Endodermal cell (in vitro differentiated cells): ENCODE measurements around the gene BMP4. TPM values are rescaled to one million over a fixed set of nuclear protein-coding genes. Genes with fewer than 3 reads are reported as not detected.

Experiments
- DNase-seq: peaks from one replicate; pipeline ENCODE4 v3.0.0-alpha.2; 2017
- H3K27ac ChIP-seq: 2 replicates; pipeline ENCODE4 v1.5.1; 2013; ENCODE audit warnings: mild to moderate bottlenecking, low read depth, low read length, moderate library complexity
- H3K27me3 ChIP-seq: 2 replicates; pipeline ENCODE4 v1.6.1; 2013; ENCODE audit warnings: mild to moderate bottlenecking, low read length, moderate library complexity; ENCODE audit not compliant: insufficient read depth, control insufficient read depth, poor library complexity, severe bottlenecking
- H3K36me3 ChIP-seq: 2 replicates; pipeline ENCODE4 v1.7.0; 2013; ENCODE audit warnings: mild to moderate bottlenecking, low read length, moderate library complexity; ENCODE audit not compliant: control insufficient read depth, insufficient read depth
- H3K4me1 ChIP-seq: one replicate; pipeline ENCODE4 v1.7.0; 2013; ENCODE audit warnings: low read length; ENCODE audit not compliant: control insufficient read depth, insufficient read depth
- H3K4me3 ChIP-seq: 2 replicates; pipeline ENCODE4 v1.5.1; 2013; ENCODE audit warnings: mild to moderate bottlenecking, low read length, moderate library complexity
- H3K9ac ChIP-seq: 2 replicates; pipeline ENCODE4 v1.6.1; 2013; ENCODE audit warnings: mild to moderate bottlenecking, low read length, moderate library complexity; ENCODE audit not compliant: poor library complexity, severe bottlenecking; ENCODE audit errors: extremely low read depth
- H3K9me3 ChIP-seq: 2 replicates; pipeline ENCODE4 v1.6.1; 2013; ENCODE audit warnings: mild to moderate bottlenecking, low read length, moderate library complexity; ENCODE audit not compliant: control insufficient read depth
- H3K27ac Mint-ChIP-seq: 2 replicates; pipeline ENCODE4 v1.8.0; 2020; ENCODE audit warnings: mixed read lengths
- H3K27me3 Mint-ChIP-seq: 2 replicates; pipeline ENCODE4 v1.8.0; 2021; ENCODE audit warnings: mild to moderate bottlenecking, mixed read lengths; ENCODE audit not compliant: insufficient read depth
- H3K36me3 Mint-ChIP-seq: 2 replicates; pipeline ENCODE4 v1.8.0; 2020; ENCODE audit warnings: low read depth, mixed read lengths
- H3K4me1 Mint-ChIP-seq: 2 replicates; pipeline ENCODE4 v1.8.0; 2020; ENCODE audit warnings: mixed read lengths
- H3K4me3 Mint-ChIP-seq: 2 replicates; pipeline ENCODE4 v1.8.0; 2020; ENCODE audit warnings: mild to moderate bottlenecking, moderate library complexity, mixed read lengths
- H3K9me3 Mint-ChIP-seq: 2 replicates; pipeline ENCODE4 v1.8.0; 2020; ENCODE audit warnings: mild to moderate bottlenecking, mixed read lengths
- WGBS, 2 experiments: methylation state at CpG; one replicate each; pipeline versions ENCODE4 v1.1.5 to v1.1.7; 2013; ENCODE audit warnings: missing lambda C conversion rate in 2 of 2, mixed read lengths in 1 of 2; ENCODE audit not compliant: insufficient coverage in 1 of 2, insufficient read length in 1 of 2; 5-methylcytosine and 5-hydroxymethylcytosine counted together
- total RNA-seq, 2 donors: library from RNA; stranded (reverse); fragmentation: NEBNext Ultra II Directional in 1 of 2; extraction: Animal tissue kit (Norgen Biotek cat#: 25700) in 1 of 2; gene quantifications; 2 replicates in 1 of 2; 3 replicates in 1 of 2; pipeline ENCODE4 v1.2.1, GENCODE V29; 2021
- TF ChIP-seq, protein P1 (sequence below): fragments of 200-600 bp; sonication (generic); conservative IDR thresholded peaks from 2 replicates; pipeline ENCODE4 v1.5.0; 2021; ENCODE audit warnings: antibody characterized with exemption, mild to moderate bottlenecking

BMP4 gene
- total RNA-seq, 2 donors from 2014 or later: 13.0 to 19.9 TPM

DNA sequence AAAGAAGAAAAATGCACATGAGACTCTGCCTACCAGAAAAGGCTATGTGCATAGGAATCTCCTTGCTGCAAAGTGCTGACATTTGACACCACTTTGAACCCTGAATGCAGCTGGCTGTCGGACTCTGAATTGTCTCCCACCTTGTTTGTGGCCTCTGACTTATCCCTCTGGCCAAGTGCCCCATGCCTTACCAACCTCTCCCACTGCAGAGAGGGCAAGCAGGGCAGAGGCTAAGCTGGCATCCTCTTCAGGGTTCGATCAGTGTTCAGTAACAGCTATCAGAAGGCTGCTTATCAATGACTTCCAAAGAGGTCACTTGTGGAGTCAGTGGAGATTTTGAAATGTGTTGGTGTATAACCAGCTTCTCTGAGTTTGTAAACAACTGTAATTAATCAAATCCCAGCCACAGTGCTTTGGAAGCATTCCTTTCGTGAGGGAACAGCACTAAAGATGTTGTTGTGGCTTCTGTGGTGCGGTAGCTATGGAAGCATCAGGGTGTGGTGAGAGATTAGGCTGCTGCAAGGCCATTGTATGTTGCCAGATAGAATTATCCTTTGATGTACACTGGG, 22.6 kb upstream of the BMP4 start:
- Mint-ChIP-seq H3K27ac (peak overlapping the region; percentile 58), H3K4me1 (peaks cover 30% of the 10 kb centered on the region), H3K4me3 (no peak overlapping the region), H3K27me3 (peaks cover 18% of the 10 kb centered on the region), H3K9me3 (peaks cover 9% of the 10 kb centered on the region), H3K36me3 (peaks cover under 1% of the 10 kb centered on the region)
- Histone ChIP-seq H3K4me1 (no peaks in the 10 kb centered on the region), H3K27ac (peak overlapping the region; percentile 3), H3K4me3 (no peak overlapping the region), H3K9me3 (peaks cover 4% of the 10 kb centered on the region), H3K36me3 (no peaks in the 10 kb centered on the region), H3K9ac (no peak overlapping the region), H3K27me3 (no peaks in the 10 kb centered on the region)
- TF ChIP-seq, protein P1, sequence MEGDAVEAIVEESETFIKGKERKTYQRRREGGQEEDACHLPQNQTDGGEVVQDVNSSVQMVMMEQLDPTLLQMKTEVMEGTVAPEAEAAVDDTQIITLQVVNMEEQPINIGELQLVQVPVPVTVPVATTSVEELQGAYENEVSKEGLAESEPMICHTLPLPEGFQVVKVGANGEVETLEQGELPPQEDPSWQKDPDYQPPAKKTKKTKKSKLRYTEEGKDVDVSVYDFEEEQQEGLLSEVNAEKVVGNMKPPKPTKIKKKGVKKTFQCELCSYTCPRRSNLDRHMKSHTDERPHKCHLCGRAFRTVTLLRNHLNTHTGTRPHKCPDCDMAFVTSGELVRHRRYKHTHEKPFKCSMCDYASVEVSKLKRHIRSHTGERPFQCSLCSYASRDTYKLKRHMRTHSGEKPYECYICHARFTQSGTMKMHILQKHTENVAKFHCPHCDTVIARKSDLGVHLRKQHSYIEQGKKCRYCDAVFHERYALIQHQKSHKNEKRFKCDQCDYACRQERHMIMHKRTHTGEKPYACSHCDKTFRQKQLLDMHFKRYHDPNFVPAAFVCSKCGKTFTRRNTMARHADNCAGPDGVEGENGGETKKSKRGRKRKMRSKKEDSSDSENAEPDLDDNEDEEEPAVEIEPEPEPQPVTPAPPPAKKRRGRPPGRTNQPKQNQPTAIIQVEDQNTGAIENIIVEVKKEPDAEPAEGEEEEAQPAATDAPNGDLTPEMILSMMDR: no peak
- peak; percentile 68 for DNase-seq
- WGBS, 2 experiments: 56 to 74% methylated on average over 3 to 4 of the region's 4 CpGs

DNA sequence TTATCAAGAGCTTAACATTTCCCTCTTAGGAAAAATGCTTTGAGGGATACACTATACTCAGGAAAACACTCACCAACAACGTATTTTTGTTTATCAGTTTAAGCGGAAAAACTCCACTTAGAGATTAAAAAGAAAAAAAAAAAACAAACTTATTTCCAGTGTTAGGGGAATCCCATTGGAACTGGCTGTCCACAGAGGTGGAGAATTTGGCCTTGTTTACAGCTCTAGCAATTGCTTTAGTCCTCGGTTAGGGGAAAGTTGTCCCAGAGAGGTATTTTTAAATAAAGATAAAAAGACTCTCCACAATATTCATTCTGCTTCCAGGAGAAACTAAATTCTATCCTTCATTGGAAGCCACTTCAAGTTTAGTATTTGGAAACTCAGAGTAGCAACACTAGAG, 21.6 kb upstream of the BMP4 start:
- peaks cover 14% of the 10 kb centered on the region for H3K27me3 Mint-ChIP-seq
- H3K9me3 Mint-ChIP-seq: no peaks in the 10 kb centered on the region
- no peaks in the 10 kb centered on the region for H3K36me3 Mint-ChIP-seq
- H3K4me3 ChIP-seq: no peak overlapping the region
- no peak overlapping the region for H3K9ac ChIP-seq
- no peak overlapping the region for H3K27ac Mint-ChIP-seq
- no peaks in the 10 kb centered on the region for H3K27me3 ChIP-seq
- WGBS, 2 experiments: 85% methylated on average over 3 of the region's 3 CpGs; no CpG with 5 or more reads in 1 of the 2 experiments
- DNase-seq: no peak
- TF ChIP-seq, protein P1: no peak
- no peak overlapping the region for H3K4me3 Mint-ChIP-seq
- H3K27ac ChIP-seq: no peak overlapping the region
- H3K36me3 ChIP-seq: no peaks in the 10 kb centered on the region
- H3K9me3 ChIP-seq: no peaks in the 10 kb centered on the region
- H3K4me1 Mint-ChIP-seq: peaks cover 32% of the 10 kb centered on the region
- no peaks in the 10 kb centered on the region for H3K4me1 ChIP-seq

DNA sequence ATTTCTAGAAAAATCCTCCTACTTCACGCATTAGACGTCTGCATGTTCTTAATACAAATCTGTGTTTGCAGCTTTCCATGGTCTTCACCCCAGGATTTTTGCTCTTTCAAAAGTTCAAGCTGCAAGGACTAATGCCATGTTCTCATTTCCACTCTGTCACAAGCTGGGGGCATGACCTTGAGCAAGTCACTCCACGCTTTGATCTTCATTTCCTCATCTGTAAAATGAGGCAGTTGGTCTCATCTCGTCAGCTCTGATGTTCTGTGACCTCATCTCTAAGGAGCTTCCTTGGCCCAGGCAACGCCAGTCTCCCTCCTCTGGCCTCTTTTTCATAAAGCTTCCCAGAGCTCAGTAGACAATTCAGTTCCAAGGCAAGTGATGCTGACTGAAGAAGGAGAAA, 18.8 kb upstream of the BMP4 start:
- H3K9me3 Mint-ChIP-seq: no peaks in the 10 kb centered on the region
- no peak overlapping the region for H3K27ac Mint-ChIP-seq
- Histone ChIP-seq H3K4me3 (no peak overlapping the region), H3K4me1 (no peaks in the 10 kb centered on the region), H3K9me3 (no peaks in the 10 kb centered on the region), H3K9ac (no peak overlapping the region), H3K27me3 (no peaks in the 10 kb centered on the region), H3K27ac (no peak overlapping the region), H3K36me3 (no peaks in the 10 kb centered on the region)
- 85 to 93% methylated on average over 4 to 5 of the region's 5 CpGs for WGBS, 2 experiments
- no peak for DNase-seq
- no peak overlapping the region for H3K4me3 Mint-ChIP-seq
- TF ChIP-seq, protein P1: no peak
- H3K36me3 Mint-ChIP-seq: no peaks in the 10 kb centered on the region
- H3K27me3 Mint-ChIP-seq: peaks cover 23% of the 10 kb centered on the region
- H3K4me1 Mint-ChIP-seq: peaks cover 26% of the 10 kb centered on the region
